ENCODE data around the gene RNASE8. TPM values are rescaled to one million over a fixed set of nuclear protein-coding genes. Genes with fewer than 3 reads are reported as not detected.

Gene RNASE8
- total RNA-seq, 4 donors from 2014 or later = not detected

GRCh38 chr14:21025371-21026273 is 32.0 kb upstream of the RNASE8 start:
- intact Hi-C loops (cut with DNase I; ENCODE audit: low total_unique reads) (no loop called here), in situ Hi-C loops (cut with MboI; ENCODE audit: low pct_ligation_motif_present in 1 of 4, low pct_unique_long_range_greater_than_20kb in 1 of 4, low sequenced_read_pairs in 3 of 4) (no loop called here)
- Histone ChIP-seq H3K27me3 (no peaks in the 10 kb centered on the region), H3K9me3 (no peaks in the 10 kb centered on the region), H3K36me3 (peaks cover 0 to 6% (median 0%) of the 10 kb centered on the region in 4 donors), H3K4me1 (peaks cover 10 to 32% (median 20%) of the 10 kb centered on the region in 4 donors), H3K27ac (peak overlapping the region; percentile 84 to 93 (median 91)), H3K4me3 (peak overlapping the region; percentile 61 to 90 (median 76))
- WGBS, 2 donors (ENCODE audit: low coverage in 1 of 2) = 0 to 20% methylated on average over 5 to 36 of the region's 58 CpGs
- peak; percentile 63 for DNase-seq
- TF ChIP-seq CTCF (IDR thresholded peaks at IDR 0.05) = no peak
- no peak for TF ChIP-seq POLR2AphosphoS5 (IDR thresholded peaks at IDR 0.05)
- TF ChIP-seq EP300 (IDR thresholded peaks at IDR 0.05; ENCODE audit: low read depth) = no peak
- no peak for TF ChIP-seq POLR2A (IDR thresholded peaks at IDR 0.05)

- Histone ChIP-seq H3K4me1 (peaks cover 10 to 32% (median 20%) of the 10 kb centered on the region in 4 donors), H3K27ac (peak overlapping the region; percentile 84 to 93 (median 91)), H3K36me3 (peaks cover 0 to 3% (median 0%) of the 10 kb centered on the region in 4 donors), H3K27me3 (no peaks in the 10 kb centered on the region), H3K4me3 (no peak overlapping the region), H3K9me3 (no peaks in the 10 kb centered on the region)
- in situ Hi-C loops (cut with MboI; ENCODE audit: low pct_ligation_motif_present in 1 of 4, low pct_unique_long_range_greater_than_20kb in 1 of 4, low sequenced_read_pairs in 3 of 4) = no loop called here
- WGBS, 2 donors (ENCODE audit: low coverage in 1 of 2) = 73 to 83% methylated on average over 2 to 5 of the region's 7 CpGs
- intact Hi-C loops (cut with DNase I; ENCODE audit: low total_unique reads) = no loop called here
- no peak for DNase-seq
- TF ChIP-seq POLR2A (IDR thresholded peaks at IDR 0.05) = no peak
- no peak for TF ChIP-seq POLR2AphosphoS5 (IDR thresholded peaks at IDR 0.05)
- TF ChIP-seq CTCF (IDR thresholded peaks at IDR 0.05) = no peak
- no peak for TF ChIP-seq EP300 (IDR thresholded peaks at IDR 0.05; ENCODE audit: low read depth)
Measured at GRCh38 chr14:21026274-21026987, 31.2 kb upstream of the RNASE8 start.

GRCh38 chr14:21026988-21027315 is 30.7 kb upstream of the RNASE8 start:
- no peak for DNase-seq
- no peak overlapping the region for H3K4me3 ChIP-seq
- H3K4me1 ChIP-seq = peaks cover 10 to 32% (median 20%) of the 10 kb centered on the region in 4 donors
- H3K27me3 ChIP-seq = no peaks in the 10 kb centered on the region
- in situ Hi-C loops (cut with MboI; ENCODE audit: low pct_ligation_motif_present in 1 of 4, low pct_unique_long_range_greater_than_20kb in 1 of 4, low sequenced_read_pairs in 3 of 4) = no loop called here
- intact Hi-C loops (cut with DNase I; ENCODE audit: low total_unique reads) = no loop called here
- H3K9me3 ChIP-seq = no peaks in the 10 kb centered on the region
- H3K36me3 ChIP-seq = no peaks in the 10 kb centered on the region
- H3K27ac ChIP-seq = peak overlapping the region; percentile 84 to 93 (median 91)
- WGBS, 2 donors (ENCODE audit: low coverage in 1 of 2) = 20 to 71% methylated on average over 1 to 3 of the region's 3 CpGs
- TF ChIP-seq EP300 (IDR thresholded peaks at IDR 0.05; ENCODE audit: low read depth) (no peak), CTCF (IDR thresholded peaks at IDR 0.05) (no peak), POLR2A (IDR thresholded peaks at IDR 0.05) (no peak), POLR2AphosphoS5 (IDR thresholded peaks at IDR 0.05) (no peak)

GRCh38 chr14:21029917-21030316 is 27.7 kb upstream of the RNASE8 start, which contains the start of gene TPPP2:
Gene TPPP2, plus strand, starts transcription at chr14:21030217. Its CDS starts 365 bp downstream, at chr14:21030582.
- Histone ChIP-seq H3K4me3 (no peak within 1 kb of the TSS), H3K36me3 (no peaks in the 10 kb centered on the region), H3K4me1 (peaks cover 0 to 12% (median 4%) of the 10 kb centered on the region in 4 donors), H3K27ac (no peak within 1 kb of the TSS), H3K9me3 (no peaks in the 10 kb centered on the region), H3K27me3 (no peaks in the 10 kb centered on the region)
- in situ Hi-C loops (cut with MboI; ENCODE audit: low pct_ligation_motif_present in 1 of 4, low pct_unique_long_range_greater_than_20kb in 1 of 4, low sequenced_read_pairs in 3 of 4) (no loop called here), intact Hi-C loops (cut with DNase I; ENCODE audit: low total_unique reads) (no loop called here)
- DNase-seq = no peak
- WGBS, 2 donors (ENCODE audit: low coverage in 1 of 2) = 90 to 100% methylated on average over 2 to 5 of the region's 5 CpGs
- TF ChIP-seq CTCF (IDR thresholded peaks at IDR 0.05) = no peak
- TF ChIP-seq POLR2AphosphoS5 (IDR thresholded peaks at IDR 0.05) = no peak
- TF ChIP-seq EP300 (IDR thresholded peaks at IDR 0.05; ENCODE audit: low read depth) = no peak
- TF ChIP-seq POLR2A (IDR thresholded peaks at IDR 0.05) = no peak
